A549 (cell line): ENCODE results near the gene STK4. TPM values are rescaled to one million over a fixed set of nuclear protein-coding genes. Genes with fewer than 3 reads are reported as not detected.
A peak's percentile ranks its signal among the peaks of the same experiment; 100 is the strongest.

Experiments used
- ATAC-seq, 2 experiments: fragments of 200-7000 bp in 1 of 2; fragments of >200 bp in 1 of 2; cut with Nextera tagmentation in 1 of 2; cut with Tn5 transposase in 1 of 2; 3 replicates each; pipeline versions ENCODE4 v1.8.0 to v1.9.1; 2018 to 2020; ENCODE audit warnings: mild to moderate bottlenecking in 1 of 2, moderate library complexity in 1 of 2
- CTCF ChIA-PET: fragments of 300-600 bp; sonication (Branson Sonifier 250); formaldehyde crosslinking; extraction: SDS; loops from one replicate; lab custom pipeline; 2021; ENCODE audit warnings: antibody characterized with exemption, inconsistent platforms; lab: Yijun Ruan, JAX
- POLR2A ChIA-PET: fragments of 350-600 bp; formaldehyde crosslinking; extraction: SDS; loops from one replicate; lab custom pipeline; 2021; ENCODE audit warnings: antibody characterized with exemption, inconsistent platforms; lab: Yijun Ruan, JAX
- DNase-seq, 2 experiments: peaks; one replicate each; pipeline versions ENCODE4 v3.0.0 to v3.0.0-alpha.2; 2011 to 2016; ENCODE audit warnings: low read depth in 1 of 2, low spot score in 1 of 2
- FAIRE-seq: peaks from 2 replicates; lab custom pipeline; 2011; peaks lifted over from hg19 to GRCh38; lab: Jason Lieb, UNC
- H3K27ac ChIP-seq, 2 experiments: fragments of >200 bp; sonication (Bioruptor Twin); formaldehyde crosslinking; 3 replicates each; pipeline ENCODE4 v1.5.1; 2016 to 2017
- H3K4me1 ChIP-seq: fragments of >200 bp; sonication (Bioruptor Twin); formaldehyde crosslinking; 3 replicates; pipeline ENCODE4 v1.6.1; 2016
- H3K4me2 ChIP-seq: fragments of >200 bp; sonication (Bioruptor Twin); formaldehyde crosslinking; 3 replicates; pipeline ENCODE4 v1.6.1; 2016
- H3K4me3 ChIP-seq: fragments of >200 bp; sonication (Bioruptor Twin); formaldehyde crosslinking; 3 replicates; pipeline ENCODE4 v1.5.1; 2016
- H3K9me3 ChIP-seq: fragments of >200 bp; sonication (Bioruptor Twin); formaldehyde crosslinking; 3 replicates; pipeline ENCODE4 v1.6.1; 2016
- CBX2 ChIP-seq: fragments of 200-600 bp; sonication (generic); IDR thresholded peaks from 2 replicates; pipeline ENCODE4 v1.6.1; 2016; ENCODE audit warnings: low read depth, mild to moderate bottlenecking, borderline replicate concordance
- CBX8 ChIP-seq: fragments of 200-600 bp; sonication (generic); IDR thresholded peaks from 2 replicates; pipeline ENCODE4 v1.6.1; 2016
- CTCF ChIP-seq: fragments of >200 bp; sonication (Bioruptor Twin); formaldehyde crosslinking; IDR thresholded peaks from 3 replicates; pipeline ENCODE4 v1.5.1; 2016
- EHMT2 ChIP-seq: fragments of 200-600 bp; sonication (generic); IDR thresholded peaks from 2 replicates; pipeline ENCODE4 v1.6.1; 2016; ENCODE audit warnings: antibody characterized with exemption, low read depth, mild to moderate bottlenecking, moderate library complexity
- FOSB ChIP-seq: fragments of 250-450 bp; sonication (Bioruptor Pico); IDR thresholded peaks from 2 replicates; pipeline ENCODE4 v1.5.0; 2020; ENCODE audit warnings: mild to moderate bottlenecking, moderate library complexity
- GATA3 ChIP-seq: IDR thresholded peaks from 2 replicates; pipeline ENCODE4 v1.6.1; 2012; ENCODE audit warnings: borderline replicate concordance
- KDM5A ChIP-seq: fragments of 200-600 bp; sonication (generic); IDR thresholded peaks from 2 replicates; pipeline ENCODE4 v1.6.1; 2016; ENCODE audit warnings: antibody characterized with exemption, mild to moderate bottlenecking
- MAFK ChIP-seq: fragments of 450-650 bp; IDR thresholded peaks from 2 replicates; pipeline ENCODE4 v1.6.1; 2014; ENCODE audit not compliant: partially characterized antibody
- MAZ ChIP-seq: fragments of 150-350 bp; IDR thresholded peaks from 2 replicates; pipeline ENCODE4 v1.6.1; 2014; ENCODE audit warnings: antibody characterized with exemption, low read depth, low read length, borderline replicate concordance
- PBX3 ChIP-seq: IDR thresholded peaks from 2 replicates; pipeline ENCODE4 v1.6.1; 2012
- RFX5 ChIP-seq: fragments of 450-650 bp; IDR thresholded peaks from 2 replicates; pipeline ENCODE4 v1.7.1; 2014; ENCODE audit warnings: antibody characterized with exemption, mild to moderate bottlenecking, moderate library complexity
- RNF2 ChIP-seq: fragments of 200-600 bp; sonication (generic); IDR thresholded peaks from 2 replicates; pipeline ENCODE4 v1.6.1; 2016; ENCODE audit warnings: low read depth, mild to moderate bottlenecking, antibody characterized with exemption, moderate library complexity, borderline replicate concordance
- SREBF2 ChIP-seq: fragments of 450-650 bp; IDR thresholded peaks from 2 replicates; pipeline ENCODE4 v1.6.1; 2014; ENCODE audit warnings: mild to moderate bottlenecking, moderate library complexity
- TFCP2L1 ChIP-seq: fragments of 250-450 bp; sonication (Bioruptor Pico); IDR thresholded peaks from 2 replicates; pipeline ENCODE4 v1.5.0; 2021; ENCODE audit warnings: mild to moderate bottlenecking
- ZC3H11A ChIP-seq: fragments of 450-650 bp; IDR thresholded peaks from 2 replicates; pipeline ENCODE4 v1.6.1; 2014; ENCODE audit warnings: antibody characterized with exemption, mild to moderate bottlenecking
- ZFP36 ChIP-seq: fragments of 450-650 bp; IDR thresholded peaks from 2 replicates; pipeline ENCODE4 v1.6.1; 2014; ENCODE audit warnings: borderline replicate concordance; ENCODE audit not compliant: partially characterized antibody
- WGBS: methylation state at CpG from one replicate; pipeline ENCODE4 v1.1.6; 2017; ENCODE audit errors: missing lambda C conversion rate; 5-methylcytosine and 5-hydroxymethylcytosine counted together
- polyA plus RNA-seq, 4 experiments: library from polyadenylated mRNA; depleted of rRNA in 3 of 4; stranded (reverse); fragments of >200 nt; fragmentation: RNase III in 1 of 4; extraction: RNeasy Plus Mini Kit Qiagen cat#74134 plus additional on column Dnase treatment in 1 of 4; gene quantifications; 2 replicates in 3 of 4; 3 replicates in 1 of 4; pipeline ENCODE4 v1.2.3, GENCODE V29; 2011 to 2017
- TF ChIP-seq, protein P1 (sequence below): fragments of 450-650 bp; IDR thresholded peaks from 2 replicates; pipeline ENCODE4 v1.6.1; 2014; ENCODE audit warnings: antibody characterized with exemption
- TF ChIP-seq, protein P2 (sequence below): fragments of >200 bp; sonication (Bioruptor Twin); formaldehyde crosslinking; IDR thresholded peaks from 3 replicates; pipeline ENCODE4 v1.6.1; 2016
- TF ChIP-seq, protein P3 (sequence below): IDR thresholded peaks from 2 replicates; pipeline ENCODE4 v1.6.1; 2012; ENCODE audit warnings: low read depth, borderline replicate concordance
- TF ChIP-seq, protein P4 (sequence below): fragments of 150-350 bp; IDR thresholded peaks from 2 replicates; pipeline ENCODE4 v1.6.1; 2014; ENCODE audit warnings: low read depth, mild to moderate bottlenecking, low read length

STK4 gene
- polyA plus RNA-seq, 2 of the 4 experiments (the other 2 are of a cell fraction), result 14.5 to 34.5 TPM

GRCh38 chr20:45037050-45037449 lies 70.7 kb downstream of the STK4 start:
- POLR2A ChIA-PET, result no interaction called here
- peaks cover 47% of the 10 kb centered on the region for H3K4me1 ChIP-seq
- TF ChIP-seq CBX2 (no peak), KDM5A (no peak), GATA3 (no peak), RNF2 (no peak), ZC3H11A (no peak), CTCF (no peak), FOSB (CRISPR knock-in tag) (no peak), CBX8 (no peak), SREBF2 (no peak), MAZ (no peak), EHMT2 (no peak), ZFP36 (no peak), TFCP2L1 (CRISPR knock-in tag) (no peak)
- TF ChIP-seq, protein P1, sequence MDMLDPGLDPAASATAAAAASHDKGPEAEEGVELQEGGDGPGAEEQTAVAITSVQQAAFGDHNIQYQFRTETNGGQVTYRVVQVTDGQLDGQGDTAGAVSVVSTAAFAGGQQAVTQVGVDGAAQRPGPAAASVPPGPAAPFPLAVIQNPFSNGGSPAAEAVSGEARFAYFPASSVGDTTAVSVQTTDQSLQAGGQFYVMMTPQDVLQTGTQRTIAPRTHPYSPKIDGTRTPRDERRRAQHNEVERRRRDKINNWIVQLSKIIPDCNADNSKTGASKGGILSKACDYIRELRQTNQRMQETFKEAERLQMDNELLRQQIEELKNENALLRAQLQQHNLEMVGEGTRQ, result no peak
- TF ChIP-seq, protein P2, sequence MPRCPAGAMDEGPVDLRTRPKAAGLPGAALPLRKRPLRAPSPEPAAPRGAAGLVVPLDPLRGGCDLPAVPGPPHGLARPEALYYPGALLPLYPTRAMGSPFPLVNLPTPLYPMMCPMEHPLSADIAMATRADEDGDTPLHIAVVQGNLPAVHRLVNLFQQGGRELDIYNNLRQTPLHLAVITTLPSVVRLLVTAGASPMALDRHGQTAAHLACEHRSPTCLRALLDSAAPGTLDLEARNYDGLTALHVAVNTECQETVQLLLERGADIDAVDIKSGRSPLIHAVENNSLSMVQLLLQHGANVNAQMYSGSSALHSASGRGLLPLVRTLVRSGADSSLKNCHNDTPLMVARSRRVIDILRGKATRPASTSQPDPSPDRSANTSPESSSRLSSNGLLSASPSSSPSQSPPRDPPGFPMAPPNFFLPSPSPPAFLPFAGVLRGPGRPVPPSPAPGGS, result no peak
- TF ChIP-seq, protein P3, sequence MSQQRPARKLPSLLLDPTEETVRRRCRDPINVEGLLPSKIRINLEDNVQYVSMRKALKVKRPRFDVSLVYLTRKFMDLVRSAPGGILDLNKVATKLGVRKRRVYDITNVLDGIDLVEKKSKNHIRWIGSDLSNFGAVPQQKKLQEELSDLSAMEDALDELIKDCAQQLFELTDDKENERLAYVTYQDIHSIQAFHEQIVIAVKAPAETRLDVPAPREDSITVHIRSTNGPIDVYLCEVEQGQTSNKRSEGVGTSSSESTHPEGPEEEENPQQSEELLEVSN, result no peak
- TF ChIP-seq, all 56 proteins: peak for 0
- CTCF ChIA-PET, result interaction anchor here (1.2 to 3.9 kb wide), 3 partner anchors 59 to 734 kb away, joined by 3 to 19 read pairs (median 8); no protein-coding TSS in a partner anchor
- H3K9me3 ChIP-seq, result 0 out of 3 replicates have a peak, but pooled peaks cover 3% of the 10 kb centered on the region
- no peak for ATAC-seq
- FAIRE-seq, result no peak
- H3K27ac ChIP-seq, result peak overlapping the region; percentile 67 to 84; a peak in 5 of 6 replicates
- 89% methylated on average over 1 of the region's 1 CpG for WGBS
- H3K4me3 ChIP-seq, result no peak overlapping the region
- no peak for DNase-seq
- peak overlapping the region; percentile 17; the same call in 1 of the 3 replicates for H3K4me2 ChIP-seq

DNA sequence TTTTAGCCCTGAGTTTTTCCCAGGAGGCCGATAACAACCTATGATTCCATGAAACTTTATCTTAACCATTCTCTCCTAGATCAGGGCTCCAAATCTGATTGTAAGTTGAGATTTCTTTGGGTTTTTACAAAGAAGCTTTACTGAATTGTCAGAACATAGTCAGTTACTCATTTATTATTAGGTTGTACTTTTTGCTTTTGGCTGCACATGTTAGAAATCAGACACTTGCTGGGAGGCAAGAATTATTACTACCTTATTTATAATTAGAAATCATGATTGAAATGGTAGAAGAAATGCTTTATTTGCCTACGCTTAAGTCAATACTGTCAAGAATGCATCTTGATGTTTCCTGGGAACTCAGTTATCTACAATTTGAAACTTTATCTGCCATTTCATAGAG lies 71.3 kb downstream of the STK4 start:
- ATAC-seq, result no peak
- WGBS, result 93% methylated on average over 2 of the region's 2 CpGs
- Histone ChIP-seq H3K4me1 (peaks cover 50% of the 10 kb centered on the region), H3K4me2 (no peak overlapping the region; the same call in 2 of the 3 replicates), H3K27ac (peak overlapping the region in 1 of 2 experiments; percentile 84; a peak in 2 of 6 replicates), H3K9me3 (0 out of 3 replicates have a peak, but pooled peaks cover 3% of the 10 kb centered on the region), H3K4me3 (no peak overlapping the region)
- no peak for DNase-seq
- ChIA-PET POLR2A (no interaction called here), CTCF (interaction anchor here (0.9 to 3.9 kb wide), 4 partner anchors 27 to 253 kb away, joined by 3 to 19 read pairs (median 6); no protein-coding TSS in a partner anchor)
- FAIRE-seq, result no peak
- TF ChIP-seq, protein P4, sequence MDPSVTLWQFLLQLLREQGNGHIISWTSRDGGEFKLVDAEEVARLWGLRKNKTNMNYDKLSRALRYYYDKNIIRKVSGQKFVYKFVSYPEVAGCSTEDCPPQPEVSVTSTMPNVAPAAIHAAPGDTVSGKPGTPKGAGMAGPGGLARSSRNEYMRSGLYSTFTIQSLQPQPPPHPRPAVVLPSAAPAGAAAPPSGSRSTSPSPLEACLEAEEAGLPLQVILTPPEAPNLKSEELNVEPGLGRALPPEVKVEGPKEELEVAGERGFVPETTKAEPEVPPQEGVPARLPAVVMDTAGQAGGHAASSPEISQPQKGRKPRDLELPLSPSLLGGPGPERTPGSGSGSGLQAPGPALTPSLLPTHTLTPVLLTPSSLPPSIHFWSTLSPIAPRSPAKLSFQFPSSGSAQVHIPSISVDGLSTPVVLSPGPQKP, result no peak
- TF ChIP-seq MAZ, result no peak
- no peak for TF ChIP-seq MAFK
- no peak for TF ChIP-seq RFX5
- no peak for TF ChIP-seq PBX3
- no peak for TF ChIP-seq FOSB (CRISPR knock-in tag)
